Measurements from ENCODE around the gene FRAS1.

FRAS1 gene

GRCh38 chr4:78591404-78591803 is 534.3 kb downstream of the FRAS1 start:
- no peak for TF ChIP-seq CTCF (conservative IDR thresholded peaks at IDR 0.05; ENCODE audit: low read depth, low read length)
- H3K4me3 ChIP-seq (ENCODE audit: low read length) = no peak overlapping the region
- DNase-seq (ENCODE audit: low read depth) = no peak

- no peak for DNase-seq (ENCODE audit: low read depth)
- no peak overlapping the region for H3K4me3 ChIP-seq (ENCODE audit: low read length)
- peak; percentile 51 for TF ChIP-seq CTCF (conservative IDR thresholded peaks at IDR 0.05; ENCODE audit: low read depth, low read length)
Measured at GRCh38 chr4:78592088-78592783, 535.1 kb downstream of the FRAS1 start.
